Anterior cingulate cortex (tissue), 58 donors: Measurements from ENCODE around the gene EBF4.

Source experiments
- DNase-seq, 58 donors: peaks; one replicate each; lab custom pipeline; 2025; lab: John Stamatoyannopoulos, UW

EBF4 gene

GRCh38 chr20:2778602-2779321 is 86.2 kb downstream of the EBF4 start:
- no peak for DNase-seq

GRCh38 chr20:2780948-2781347 is 88.4 kb downstream of the EBF4 start:
- DNase-seq = no peak

GRCh38 chr20:2783908-2784566 is 91.5 kb downstream of the EBF4 start:
- DNase-seq = no peak

GRCh38 chr20:2793471-2793870 is 100.9 kb downstream of the EBF4 start:
- DNase-seq = no peak

DNA sequence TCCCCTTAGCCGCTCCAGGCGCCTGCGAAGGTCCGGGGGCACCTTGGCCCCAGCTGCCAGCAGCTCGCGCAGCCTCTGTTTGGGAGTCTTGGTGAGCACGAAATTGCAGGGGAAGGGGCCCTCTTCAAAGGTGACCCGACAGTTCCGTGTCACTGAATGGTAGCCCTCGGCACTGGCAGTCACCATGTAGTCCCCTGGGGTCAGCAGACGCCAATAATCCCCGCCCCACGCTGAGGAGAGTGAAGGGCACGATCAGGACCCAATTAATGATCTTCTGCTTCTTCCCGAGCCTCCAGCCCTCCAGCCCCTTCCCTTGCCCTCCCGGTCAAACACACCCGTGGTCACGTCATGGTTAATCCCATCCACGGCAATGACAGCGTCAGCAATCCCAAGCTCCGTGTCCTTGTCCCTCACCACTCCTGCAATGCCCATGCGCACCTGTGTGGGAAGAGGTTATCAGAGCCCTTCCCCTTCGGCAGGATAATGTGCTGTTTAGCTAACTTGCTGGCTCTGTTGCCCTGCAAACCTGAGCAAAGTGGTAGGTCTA is 101.7 kb downstream of the EBF4 start:
- no peak for DNase-seq

- no peak for DNase-seq
These were observed 102.4 kb downstream of the EBF4 start for GRCh38 chr20:2794866-2795447.

DNA sequence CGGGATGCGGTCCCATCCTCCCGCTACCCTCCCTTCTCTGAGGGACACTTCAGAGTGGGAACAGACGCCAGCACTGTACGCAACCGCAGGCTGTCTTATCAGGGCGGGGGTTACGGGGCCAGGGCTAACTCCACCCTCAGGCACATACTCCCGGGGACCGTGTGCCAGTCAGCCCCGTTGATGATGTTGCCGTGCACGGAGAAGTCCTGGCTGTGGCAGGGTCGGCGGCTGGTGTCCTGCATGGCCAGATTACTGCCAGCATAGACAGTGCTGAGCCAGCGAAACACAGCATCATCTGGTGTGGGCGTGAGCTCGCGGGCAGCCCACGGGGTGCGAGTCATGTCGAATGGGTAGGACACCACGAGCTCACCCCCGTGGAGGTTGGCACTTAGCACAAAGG is 102.9 kb downstream of the EBF4 start:
- DNase-seq = no peak

- DNase-seq = no peak
These were observed 103.6 kb downstream of the EBF4 start for GRCh38 chr20:2796011-2796660.

GRCh38 chr20:2797136-2797983 is 104.8 kb downstream of the EBF4 start:
- no peak for DNase-seq

DNA sequence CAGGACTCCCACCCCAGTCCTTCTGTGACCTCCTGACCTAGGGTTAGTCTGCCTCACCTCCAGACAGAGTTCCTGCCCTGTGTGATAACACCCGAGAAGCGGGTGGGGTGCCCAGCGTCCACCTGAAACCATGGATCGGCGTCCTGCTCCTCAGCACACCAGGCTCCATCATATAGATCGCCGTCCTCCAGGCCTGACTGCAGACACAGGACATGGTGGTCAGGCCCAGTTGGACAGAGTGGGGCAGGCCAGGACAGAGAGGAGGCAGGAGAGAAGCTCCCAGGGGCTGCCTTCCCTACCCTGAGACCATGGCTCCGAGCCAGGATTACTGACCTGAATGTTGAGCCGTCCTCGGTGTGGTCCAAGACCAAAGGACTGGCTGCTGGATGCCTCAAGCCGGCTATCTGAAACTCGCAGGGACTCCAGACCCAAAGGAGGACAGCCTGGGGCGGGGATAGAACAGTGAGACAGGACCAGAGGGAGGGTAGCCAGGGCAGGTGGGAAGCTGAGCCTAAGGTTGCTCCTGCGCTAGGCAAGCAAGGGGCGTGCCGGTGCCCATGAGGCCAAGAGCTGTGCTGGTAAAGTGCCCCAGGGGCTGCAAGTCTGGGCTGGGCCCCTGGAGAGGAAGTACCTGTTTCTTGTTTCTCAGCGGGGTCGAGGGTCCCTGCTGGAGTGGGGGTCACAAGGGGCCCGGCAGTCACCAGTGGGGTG is 105.7 kb downstream of the EBF4 start:
- DNase-seq = no peak

DNA sequence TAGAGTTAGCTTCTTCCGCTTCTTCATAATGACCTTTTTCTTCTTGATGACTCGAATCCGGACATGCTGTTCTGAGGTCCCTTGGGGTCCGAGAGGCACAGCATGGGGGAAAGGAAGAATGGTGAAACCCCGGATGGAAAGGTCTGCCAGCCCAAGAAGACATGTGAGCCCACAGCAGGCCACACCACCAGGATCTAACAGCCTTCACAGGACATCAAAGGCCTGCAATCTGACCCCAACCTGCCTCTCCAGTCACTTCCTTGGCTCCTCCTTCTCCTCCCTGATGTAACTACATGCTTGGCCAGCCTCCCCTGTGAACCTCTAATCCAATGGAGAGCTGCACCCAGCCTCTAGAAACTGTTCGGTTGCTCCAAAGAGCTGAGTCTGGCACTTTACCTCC is 106.2 kb downstream of the EBF4 start:
- no peak for DNase-seq

- no peak for DNase-seq
These were observed 106.7 kb downstream of the EBF4 start for GRCh38 chr20:2799271-2799670.

DNA sequence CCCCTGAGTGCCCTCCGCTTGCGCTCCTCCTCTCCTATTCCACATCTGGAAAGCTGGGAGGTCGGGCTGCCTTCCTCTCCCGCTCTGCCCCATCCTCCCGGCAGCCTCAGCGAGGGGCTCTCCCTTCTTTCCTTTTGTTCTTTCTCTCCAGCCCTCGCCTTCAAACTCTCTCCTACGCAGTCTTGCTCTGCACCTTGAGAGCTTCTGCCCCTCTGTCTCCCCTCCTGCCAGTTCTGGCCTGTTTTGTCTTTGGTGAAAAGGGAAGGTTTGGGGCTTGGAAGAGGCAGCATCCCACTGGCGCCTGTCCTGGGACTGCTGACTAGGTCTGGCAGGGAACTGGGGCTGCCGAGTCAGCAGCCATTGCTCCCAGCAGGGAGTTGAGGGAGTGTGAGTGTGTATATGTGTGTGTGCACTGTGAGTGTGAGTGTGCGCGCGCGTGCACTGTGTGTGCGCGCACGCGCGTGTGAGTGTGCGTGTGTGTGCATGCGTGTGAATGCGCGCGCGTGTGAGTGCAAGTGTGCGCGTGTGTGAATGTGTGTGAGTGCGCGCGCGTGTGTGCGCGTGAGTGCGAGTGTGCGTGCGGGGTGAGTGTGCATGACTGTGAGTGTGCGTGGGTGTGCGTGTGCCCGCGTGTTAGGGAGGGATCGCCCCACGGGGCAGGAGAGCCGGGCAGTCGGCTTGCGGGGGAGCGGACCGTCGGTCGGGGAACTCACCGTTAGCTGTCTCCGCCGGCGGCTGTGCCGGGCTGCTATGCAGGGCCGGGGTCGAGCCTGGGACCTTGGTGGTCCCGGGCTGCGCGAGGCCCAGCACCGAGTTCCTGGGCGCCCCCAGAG is 107.3 kb downstream of the EBF4 start:
- DNase-seq = no peak

GRCh38 chr20:2800521-2801285 is 108.1 kb downstream of the EBF4 start, which contains the start of gene CPXM1:
Gene CPXM1 (minus strand): TSS chr20:2800627. CDS start chr20:2800572, 55 bp downstream.
- no peak for DNase-seq

- DNase-seq = no peak
These were observed 108.7 kb downstream of the EBF4 start for GRCh38 chr20:2801286-2801728.

GRCh38 chr20:2804041-2804828 is 111.7 kb downstream of the EBF4 start:
- DNase-seq = no peak
